Fibroblast of lung (primary cell): ENCODE data around the gene GPC5. TPM values are rescaled to one million over a fixed set of nuclear protein-coding genes. Genes with fewer than 3 reads are reported as not detected.

ENCODE experiments used
- DNase-seq, 2 donors: peaks; one replicate each; pipeline versions ENCODE4 v3.0.0 to v3.0.0-alpha.2; 2010; ENCODE audit warnings: low read depth in 2 of 2
- H2AFZ ChIP-seq: 2 replicates; pipeline ENCODE4 v1.5.1; 2012; ENCODE audit warnings: low read length, control low read depth, inconsistent platforms
- H3K27ac ChIP-seq: 2 replicates; pipeline ENCODE4 v1.5.1; 2011; ENCODE audit warnings: low read length, control low read depth; ENCODE audit not compliant: insufficient read depth
- H3K27me3 ChIP-seq: 2 replicates; pipeline ENCODE4 v1.5.1; 2011; ENCODE audit warnings: mild to moderate bottlenecking, low read length; ENCODE audit not compliant: control insufficient read depth, insufficient read depth
- H3K36me3 ChIP-seq: 2 replicates; pipeline ENCODE4 v1.5.1; 2011; ENCODE audit warnings: low read length; ENCODE audit not compliant: control insufficient read depth, insufficient read depth
- H3K4me1 ChIP-seq: 2 replicates; pipeline ENCODE4 v1.5.1; 2011; ENCODE audit warnings: low read length; ENCODE audit not compliant: control insufficient read depth, insufficient read depth; ENCODE audit errors: extremely low read depth
- H3K4me2 ChIP-seq: 2 replicates; pipeline ENCODE4 v1.5.1; 2011; ENCODE audit warnings: low read length, control low read depth; ENCODE audit not compliant: insufficient read depth; ENCODE audit errors: extremely low read depth
- H3K4me3 ChIP-seq, 4 experiments: fragments of 200-600 bp in 1 of 4; sonication (generic) in 1 of 4; replicated peaks in 1 of 4; 2 replicates each; pipeline ENCODE4 v1.5.1; 2011 to 2016; ENCODE audit warnings: low read length in 4 of 4, low read depth in 3 of 4, mild to moderate bottlenecking in 3 of 4, control low read depth in 2 of 4, inconsistent platforms in 1 of 4, mixed read lengths in 1 of 4; ENCODE audit not compliant: insufficient read depth in 1 of 4; ENCODE audit errors: control extremely low read depth in 1 of 4
- H3K79me2 ChIP-seq: 2 replicates; pipeline ENCODE4 v1.5.1; 2012; ENCODE audit warnings: mild to moderate bottlenecking, low read length, inconsistent platforms; ENCODE audit not compliant: control insufficient read depth, insufficient read depth
- H3K9ac ChIP-seq: 2 replicates; pipeline ENCODE4 v1.5.1; 2011; ENCODE audit warnings: mild to moderate bottlenecking, low read length, control low read depth; ENCODE audit not compliant: insufficient read depth
- H3K9me3 ChIP-seq: 2 replicates; pipeline ENCODE4 v1.5.1; 2012; ENCODE audit warnings: low read depth, low read length; ENCODE audit not compliant: control insufficient read depth, insufficient read depth
- H4K20me1 ChIP-seq: 2 replicates; pipeline ENCODE4 v1.5.1; 2011; ENCODE audit warnings: low read length; ENCODE audit not compliant: control insufficient read depth, insufficient read depth; ENCODE audit errors: extremely low read depth
- EZH2 ChIP-seq: IDR thresholded peaks from 2 replicates; pipeline ENCODE4 v1.5.1; 2012; ENCODE audit warnings: low read length, control low read depth, mild to moderate bottlenecking; ENCODE audit errors: missing control alignments
- polyA plus RNA-seq, 2 donors: library from polyadenylated mRNA; depleted of rRNA in 1 of 2; stranded (reverse) in 1 of 2; unstranded in 1 of 2; fragments of >200 nt; gene quantifications; 2 replicates each; pipeline ENCODE4 v1.2.1, GENCODE V29; 2011 to 2012; ENCODE audit warnings: missing spikeins in 1 of 2
- total RNA-seq: library from RNA; depleted of rRNA; stranded (reverse); fragments of >200 nt; gene quantifications from 2 replicates; pipeline ENCODE4 v1.2.1, GENCODE V29; 2014
- TF ChIP-seq, protein P1 (sequence below), 2 donors: IDR thresholded peaks in 1 of 2; conservative IDR thresholded peaks in 1 of 2; 1 replicate in 1 of 2; 2 replicates in 1 of 2; pipeline ENCODE4 v1.5.1; 2011 to 2012; ENCODE audit warnings: low read length in 2 of 2, control low read depth in 1 of 2, inconsistent platforms in 1 of 2, low read depth in 1 of 2, mild to moderate bottlenecking in 1 of 2

Gene GPC5
- total and polyA plus RNA-seq, 2 donors (not counting 1 experiment from before 2014, with no cell fraction given): 0.17 TPM; not detected in 1

DNA sequence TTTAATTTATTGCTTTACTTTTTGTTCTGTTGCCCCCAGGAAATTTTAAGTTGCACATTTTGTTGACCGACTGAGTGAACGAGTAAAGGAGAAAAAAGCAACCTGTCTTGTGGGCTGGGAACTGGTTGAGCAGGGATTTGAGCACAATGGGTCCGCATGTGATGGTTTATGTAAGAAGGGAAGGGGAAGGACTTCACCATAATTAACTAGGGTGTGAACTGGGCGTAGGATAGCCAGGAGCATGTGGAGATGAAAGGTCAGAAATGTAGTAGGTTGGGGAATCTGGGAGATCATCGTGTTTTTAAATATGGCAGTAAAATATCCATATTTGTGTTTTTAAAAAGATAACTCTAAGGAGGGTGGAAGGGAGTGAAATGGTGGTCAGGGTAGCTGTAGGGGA lies 99.9 kb downstream of the GPC5 start:
- no peak overlapping the region for H3K27ac ChIP-seq

DNA sequence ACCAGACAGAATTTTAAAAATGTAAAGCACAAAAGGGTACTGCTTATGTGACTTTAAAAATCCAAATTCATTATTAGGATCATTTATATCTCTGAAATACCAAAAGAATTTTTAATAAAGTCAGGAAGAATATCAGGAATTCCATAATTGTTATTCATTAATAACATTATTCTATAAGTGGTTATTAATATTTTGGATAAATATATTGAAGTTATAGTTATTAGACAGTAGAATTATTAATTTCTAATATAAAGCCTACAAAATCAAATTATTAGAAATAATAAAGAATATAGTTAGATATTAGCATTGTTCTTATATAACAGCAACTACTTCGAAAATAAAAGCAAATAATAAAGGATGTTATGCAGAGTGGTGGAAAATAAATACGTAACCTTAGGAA lies 105.8 kb downstream of the GPC5 start:
- Histone ChIP-seq H3K4me1 (no peaks in the 10 kb centered on the region), H3K27me3 (no peaks in the 10 kb centered on the region), H3K79me2 (no peaks in the 10 kb centered on the region), H3K4me2 (no peak overlapping the region), H3K4me3 (no peak overlapping the region), H3K36me3 (no peaks in the 10 kb centered on the region), H3K9ac (no peak overlapping the region), H3K27ac (no peak overlapping the region), H4K20me1 (no peaks in the 10 kb centered on the region), H3K9me3 (no peaks in the 10 kb centered on the region), H2AFZ (no peak overlapping the region)
- DNase-seq: no peak
- TF ChIP-seq, protein P1, sequence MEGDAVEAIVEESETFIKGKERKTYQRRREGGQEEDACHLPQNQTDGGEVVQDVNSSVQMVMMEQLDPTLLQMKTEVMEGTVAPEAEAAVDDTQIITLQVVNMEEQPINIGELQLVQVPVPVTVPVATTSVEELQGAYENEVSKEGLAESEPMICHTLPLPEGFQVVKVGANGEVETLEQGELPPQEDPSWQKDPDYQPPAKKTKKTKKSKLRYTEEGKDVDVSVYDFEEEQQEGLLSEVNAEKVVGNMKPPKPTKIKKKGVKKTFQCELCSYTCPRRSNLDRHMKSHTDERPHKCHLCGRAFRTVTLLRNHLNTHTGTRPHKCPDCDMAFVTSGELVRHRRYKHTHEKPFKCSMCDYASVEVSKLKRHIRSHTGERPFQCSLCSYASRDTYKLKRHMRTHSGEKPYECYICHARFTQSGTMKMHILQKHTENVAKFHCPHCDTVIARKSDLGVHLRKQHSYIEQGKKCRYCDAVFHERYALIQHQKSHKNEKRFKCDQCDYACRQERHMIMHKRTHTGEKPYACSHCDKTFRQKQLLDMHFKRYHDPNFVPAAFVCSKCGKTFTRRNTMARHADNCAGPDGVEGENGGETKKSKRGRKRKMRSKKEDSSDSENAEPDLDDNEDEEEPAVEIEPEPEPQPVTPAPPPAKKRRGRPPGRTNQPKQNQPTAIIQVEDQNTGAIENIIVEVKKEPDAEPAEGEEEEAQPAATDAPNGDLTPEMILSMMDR (conservative IDR thresholded peaks at IDR 0.05 in 1 of 2, IDR thresholded peaks at IDR 0.05 in 1 of 2; ENCODE audit: low read depth in 1 of 2, low read length in 2 of 2): no peak
- no peak for TF ChIP-seq EZH2

More for the DNA sequence above, 99.9 kb downstream of the GPC5 start:
- Histone ChIP-seq H3K79me2 (no peaks in the 10 kb centered on the region), H3K36me3 (no peaks in the 10 kb centered on the region), H3K9me3 (no peaks in the 10 kb centered on the region), H3K4me3 (no peak overlapping the region), H3K4me2 (no peak overlapping the region), H3K9ac (no peak overlapping the region), H3K4me1 (no peaks in the 10 kb centered on the region), H3K27me3 (no peaks in the 10 kb centered on the region), H2AFZ (no peak overlapping the region), H4K20me1 (no peaks in the 10 kb centered on the region)
- no peak for DNase-seq
- TF ChIP-seq, protein P1 (conservative IDR thresholded peaks at IDR 0.05 in 1 of 2, IDR thresholded peaks at IDR 0.05 in 1 of 2; ENCODE audit: low read depth in 1 of 2, low read length in 2 of 2): no peak
- TF ChIP-seq EZH2: no peak

DNA sequence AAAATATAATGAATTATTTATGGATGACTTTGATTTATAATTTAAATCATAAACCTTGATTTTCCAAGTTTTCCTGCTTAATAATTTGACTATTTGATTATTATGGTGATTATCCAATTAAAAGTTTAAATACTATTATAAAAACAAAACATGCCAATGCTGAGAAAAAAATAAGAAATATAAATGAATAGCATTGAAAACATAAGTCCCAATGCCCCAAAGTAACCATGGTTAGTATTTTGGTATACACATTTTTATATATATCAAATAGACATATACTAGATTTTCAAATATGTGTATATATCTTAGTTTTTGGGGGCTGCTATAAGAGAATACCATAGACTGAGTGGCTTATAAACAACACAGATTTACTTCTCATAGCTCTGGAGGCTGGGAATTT lies 108.3 kb downstream of the GPC5 start:
- Histone ChIP-seq H3K36me3 (no peaks in the 10 kb centered on the region), H3K4me2 (no peak overlapping the region), H3K79me2 (no peaks in the 10 kb centered on the region), H2AFZ (no peak overlapping the region), H4K20me1 (no peaks in the 10 kb centered on the region), H3K9ac (no peak overlapping the region), H3K27ac (no peak overlapping the region), H3K4me3 (no peak overlapping the region), H3K27me3 (no peaks in the 10 kb centered on the region), H3K9me3 (no peaks in the 10 kb centered on the region), H3K4me1 (no peaks in the 10 kb centered on the region)
- TF ChIP-seq EZH2: no peak
- TF ChIP-seq, protein P1 (conservative IDR thresholded peaks at IDR 0.05 in 1 of 2, IDR thresholded peaks at IDR 0.05 in 1 of 2; ENCODE audit: low read depth in 1 of 2, low read length in 2 of 2): no peak
- no peak for DNase-seq
